Psoas muscle (tissue), 8 donors: ENCODE measurements around the gene PROCR. TPM values are rescaled to one million over a fixed set of nuclear protein-coding genes. Genes with fewer than 3 reads are reported as not detected.
"Not testable (repeated sequence)": the region's sequence is repeated elsewhere in the genome, so short reads cannot be mapped to it uniquely, and the experiment has no call there.

ENCODE experiments used
- ATAC-seq, 4 donors: fragments of 200-7000 bp; cut with Tn5 transposase; one replicate each; pipeline ENCODE4 v1.9.1; 2020; ENCODE audit warnings: moderate library complexity in 3 of 4, mild to moderate bottlenecking in 2 of 4
- DNase-seq, 2 donors: peaks; one replicate each; pipeline ENCODE4 v3.0.0-alpha.2; 2020
- H3K27ac ChIP-seq: fragments of 200-600 bp; one replicate; pipeline ENCODE4 v1.8.0; 2022
- H3K27me3 ChIP-seq, 3 donors: fragments of 200-600 bp in 1 of 3; one replicate each; pipeline versions ENCODE4 v1.6.1 to v1.8.0; 2013 to 2022; ENCODE audit warnings: low read length in 2 of 3, mild to moderate bottlenecking in 2 of 3, moderate library complexity in 1 of 3; ENCODE audit not compliant: insufficient read depth in 3 of 3
- H3K36me3 ChIP-seq, 2 donors: fragments of 200-600 bp in 1 of 2; one replicate each; pipeline versions ENCODE4 v1.6.1 to v1.8.0; 2013 to 2022; ENCODE audit warnings: low read depth in 1 of 2, mild to moderate bottlenecking in 1 of 2, moderate library complexity in 1 of 2; ENCODE audit not compliant: insufficient read depth in 1 of 2
- H3K4me1 ChIP-seq: fragments of 200-600 bp; one replicate; pipeline ENCODE4 v1.8.0; 2022
- H3K4me3 ChIP-seq: fragments of 200-600 bp; one replicate; pipeline ENCODE4 v1.8.0; 2022; ENCODE audit warnings: mild to moderate bottlenecking
- H3K9me3 ChIP-seq: fragments of 200-600 bp; one replicate; pipeline ENCODE4 v1.8.0; 2022
- CTCF ChIP-seq: fragments of 200-600 bp; IDR thresholded peaks from one replicate; pipeline ENCODE4 v1.8.0; 2022; ENCODE audit warnings: antibody characterized with exemption
- WGBS, 3 donors: extraction: QIAGEN DNeasy Blood & Tissue Kit; methylation state at CpG; one replicate each; pipeline versions ENCODE4 v1.1.6 to v1.1.7; 2013; 5-methylcytosine and 5-hydroxymethylcytosine counted together
- intact Hi-C, 2 donors: fragments of 100-400 bp; cut with DNase I; formaldehyde crosslinking; loops; one replicate each; pipeline versions ENCODE4 v1.11.0 to v1.14.2; 2022
- polyA plus RNA-seq, 3 donors: library from polyadenylated mRNA; stranded (reverse); fragments of 200-250 nt; gene quantifications; one replicate each; pipeline ENCODE4 v1.2.3, GENCODE V29; 2013
- total RNA-seq, 4 donors: library from RNA; stranded (reverse); fragmentation: NEBNext Ultra II Directional in 2 of 4; extraction: Animal tissue kit (Norgen Biotek cat#: 25700) in 2 of 4; gene quantifications; one replicate each; pipeline versions ENCODE4 v1.2.1 to v1.2.4, GENCODE V29; 2021 to 2023
- donor health status: healthy with polysubstance abuse.
- donor health status: DM: no; HTN: no; CAD: no; lungs with moderate emphysema.
- donor health status: Bipolar disorder and iron deficiency.
- donor health status: healthy.
- donor health status: DM: yes; HTN: yes; CAD: no.
- donor health status: DM: no; HTN: no; CAD: no.
- donor health status: DM: no; HTN: no; CAD: no.
- donor health status: DM: yes; HTN: yes; CAD: no.

The PROCR gene
- total and polyA plus RNA-seq, 7 donors = 2.8 to 8.8 (median 6.1) TPM

- peak; percentile 96 to 97 for DNase-seq
- WGBS, 3 donors = 0 to 1% (median 1%) methylated on average over 42 of the region's 42 CpGs
- ATAC-seq = peak; percentile 95 to 99 (median 96)
- no peaks in the 10 kb centered on the region for H3K9me3 ChIP-seq
- peaks cover 8% of the 10 kb centered on the region for H3K4me1 ChIP-seq
- H3K27ac ChIP-seq = peak within 1 kb of the TSS; percentile 77
- intact Hi-C loops = loop anchor here (5.0 to 10.0 kb wide), 4 partner anchors 55 to 308 kb away; partner anchors contain the start of genes CEP250 (in 1 of the 2), MMP24OS (in 1 of the 2) and TRPC4AP (in 1 of the 2)
- H3K27me3 ChIP-seq = no peaks in the 10 kb centered on the region
- peaks cover 0 to 29% of the 10 kb centered on the region in 2 donors for H3K36me3 ChIP-seq
- H3K4me3 ChIP-seq = peak within 1 kb of the TSS; percentile 84
- TF ChIP-seq CTCF = no peak
Observed at GRCh38 chr20:35146920-35147574, 24.8 kb upstream of the PROCR start, which contains the start of gene EDEM2. Gene EDEM2 (minus strand): TSS chr20:35147336. CDS start chr20:35147258, 78 bp downstream.

DNA sequence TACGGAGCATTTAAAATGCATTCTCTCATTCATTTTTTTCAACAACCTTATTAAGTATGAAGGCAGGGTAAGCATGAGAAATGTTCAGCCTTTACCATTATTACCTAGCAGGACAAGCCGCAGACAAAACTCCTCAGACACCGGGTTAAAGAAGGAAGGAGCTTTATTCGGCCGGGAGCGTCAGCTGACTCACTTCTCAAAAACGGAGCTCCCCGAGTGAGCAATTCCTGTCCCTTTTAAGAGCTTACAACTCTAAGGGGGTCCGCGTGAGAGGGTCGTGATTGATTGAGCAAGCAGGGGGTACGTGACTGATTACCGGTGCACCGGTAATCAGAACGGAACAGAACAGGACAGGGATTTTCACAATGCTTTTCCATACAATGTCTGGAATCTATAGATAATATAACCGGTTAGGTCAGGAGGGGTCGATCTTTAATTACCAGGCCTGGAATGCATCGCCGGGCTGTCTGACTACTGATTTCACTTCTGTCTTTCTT lies 24.2 kb upstream of the PROCR start:
- Histone ChIP-seq H3K36me3 (peaks cover 0 to 23% of the 10 kb centered on the region in 2 donors), H3K27ac (peak overlapping the region; percentile 77), H3K4me3 (peak overlapping the region; percentile 84)
- not testable (repeated sequence) for DNase-seq, H3K9me3 ChIP-seq, H3K27me3 ChIP-seq, H3K4me1 ChIP-seq
- WGBS, 3 donors = 4 to 5% (median 4%) methylated on average over 19 of the region's 19 CpGs
- peak in 3 of 4 donors; percentile 8 to 29 (median 10) for ATAC-seq
- intact Hi-C loops = loop anchor here (5.0 to 10.0 kb wide), 4 partner anchors 55 to 307 kb away; partner anchors contain the start of genes CEP250 (in 1 of the 2), MMP24OS (in 1 of the 2) and TRPC4AP (in 1 of the 2)

DNA sequence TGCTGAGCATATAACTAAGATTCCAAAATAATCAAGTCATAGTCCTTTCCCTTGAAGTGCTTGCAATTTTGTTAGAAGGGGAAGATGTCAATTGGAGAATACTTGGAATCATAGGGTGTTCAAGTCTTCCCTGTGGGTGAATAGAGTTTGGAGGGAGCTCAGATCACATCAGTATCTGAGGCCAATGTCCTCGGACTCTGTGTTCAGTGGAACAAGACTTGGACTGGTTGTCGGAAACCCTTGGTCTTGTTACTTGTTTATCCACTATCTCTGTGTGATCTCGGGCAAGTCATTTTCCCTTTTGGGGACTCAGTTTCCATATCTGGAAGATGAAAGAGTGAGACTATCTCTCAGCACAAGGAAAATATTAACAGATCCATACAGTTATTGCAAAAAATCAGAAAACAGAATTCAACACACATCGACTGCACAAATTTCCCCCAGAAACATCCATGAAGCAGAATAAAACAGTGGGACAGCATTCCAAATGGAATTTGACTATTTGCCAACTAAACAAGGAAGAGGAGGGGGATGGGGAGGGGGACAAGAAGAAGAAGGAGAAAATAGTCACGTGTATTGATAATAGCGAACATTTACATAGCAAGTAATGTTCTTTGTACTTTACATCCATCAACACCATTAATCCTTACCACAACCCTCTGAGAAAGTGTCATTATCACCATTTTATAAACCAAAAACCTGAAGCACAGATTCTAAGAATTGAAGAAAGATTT lies 20.9 kb upstream of the PROCR start:
- 65 to 70% (median 67%) methylated on average over 6 of the region's 6 CpGs for WGBS, 3 donors
- peaks cover 7% of the 10 kb centered on the region for H3K4me1 ChIP-seq
- no peak for ATAC-seq
- no peaks in the 10 kb centered on the region for H3K36me3 ChIP-seq
- H3K27ac ChIP-seq = no peak overlapping the region
- H3K27me3 ChIP-seq = no peaks in the 10 kb centered on the region
- no peak for DNase-seq
- no peak overlapping the region for H3K4me3 ChIP-seq
- no peak for TF ChIP-seq CTCF
- H3K9me3 ChIP-seq = no peaks in the 10 kb centered on the region
- intact Hi-C loops = no loop called here

DNA sequence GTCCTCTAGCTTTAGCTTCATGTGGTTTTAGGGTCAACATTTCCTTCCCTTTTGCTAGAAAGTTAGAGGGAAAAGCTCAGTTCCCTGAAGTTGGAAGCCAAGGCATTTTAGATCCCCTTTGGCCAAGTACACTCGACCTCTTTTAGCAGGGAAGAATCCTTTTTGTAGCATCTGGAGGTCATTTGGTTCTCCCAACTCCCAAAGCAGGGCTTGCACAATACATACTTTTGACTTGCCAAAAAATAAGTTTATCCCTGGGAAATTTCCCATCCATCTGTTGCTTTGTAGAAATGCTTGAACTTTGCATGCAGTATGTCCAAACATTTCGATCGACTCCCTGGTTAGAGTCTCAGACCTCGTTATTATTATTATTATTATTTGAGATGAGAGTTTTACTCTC lies 20.1 kb upstream of the PROCR start:
- no peaks in the 10 kb centered on the region for H3K9me3 ChIP-seq
- H3K4me3 ChIP-seq = no peak overlapping the region
- DNase-seq = no peak
- no peaks in the 10 kb centered on the region for H3K27me3 ChIP-seq
- TF ChIP-seq CTCF = no peak
- intact Hi-C loops = no loop called here
- peak in 1 of 4 donors; percentile 24 for ATAC-seq
- WGBS, 3 donors = 30 to 52% (median 44%) methylated on average over 4 of the region's 4 CpGs
- no peak overlapping the region for H3K27ac ChIP-seq
- no peaks in the 10 kb centered on the region for H3K36me3 ChIP-seq
- H3K4me1 ChIP-seq = peaks cover under 1% of the 10 kb centered on the region

- Histone ChIP-seq H3K36me3 (no peaks in the 10 kb centered on the region), H3K9me3 (no peaks in the 10 kb centered on the region), H3K27me3 (no peaks in the 10 kb centered on the region), H3K4me1 (no peaks in the 10 kb centered on the region), H3K27ac (no peak overlapping the region), H3K4me3 (no peak overlapping the region)
- intact Hi-C loops = no loop called here
- TF ChIP-seq CTCF = no peak
- no peak for DNase-seq
- WGBS, 3 donors = 64 to 73% (median 68%) methylated on average over 2 of the region's 2 CpGs
- no peak for ATAC-seq
Observed at GRCh38 chr20:35155936-35156335, 15.9 kb upstream of the PROCR start.
